Fibroblast of pulmonary artery (primary cell): Measurements from ENCODE around the gene POLA1.
A peak's percentile ranks its signal among the peaks of the same experiment; 100 is the strongest.

Experiments used
- DNase-seq: peaks from one replicate; pipeline ENCODE4 v3.0.0-alpha.2; 2010; ENCODE audit warnings: low read depth
- H3K4me3 ChIP-seq: replicated peaks from 2 replicates; pipeline ENCODE4 v1.5.1; 2011; ENCODE audit warnings: low read depth, mild to moderate bottlenecking, control low read depth, low read length, moderate library complexity
- CTCF ChIP-seq: IDR thresholded peaks from 2 replicates; pipeline ENCODE4 v1.5.1; 2011; ENCODE audit warnings: mild to moderate bottlenecking, control low read depth, low read length, inconsistent platforms; ENCODE audit errors: missing control alignments

The POLA1 gene

GRCh38 chrX:24981030-24981429, 287.3 kb downstream of the POLA1 start:
- DNase-seq = no peak
- H3K4me3 ChIP-seq = no peak overlapping the region
- no peak for TF ChIP-seq CTCF

- H3K4me3 ChIP-seq = no peak overlapping the region
- peak; percentile 11 for DNase-seq
- no peak for TF ChIP-seq CTCF
Measured at GRCh38 chrX:24982306-24982965, 288.7 kb downstream of the POLA1 start.

GRCh38 chrX:24983931-24984330, 290.2 kb downstream of the POLA1 start:
- DNase-seq = no peak
- TF ChIP-seq CTCF = no peak
- no peak overlapping the region for H3K4me3 ChIP-seq

DNA sequence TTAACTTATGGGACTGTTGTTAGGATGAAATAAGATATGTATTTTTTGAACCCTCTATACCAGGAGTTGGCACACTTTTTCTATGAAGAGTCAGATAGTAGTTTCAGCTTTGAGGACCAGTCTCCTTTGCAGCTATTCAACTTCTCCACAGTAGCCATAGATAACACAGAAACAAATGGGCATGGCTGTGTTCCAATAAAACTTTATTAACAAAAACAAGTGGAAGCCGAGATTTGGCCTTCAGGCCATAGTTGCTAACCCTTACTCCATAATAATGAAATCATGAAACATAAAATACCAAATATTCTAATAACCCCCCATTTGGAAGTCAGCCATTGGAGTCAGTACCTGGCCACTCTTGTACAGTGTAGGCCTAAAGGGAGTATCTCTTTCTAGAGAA, 291.4 kb downstream of the POLA1 start:
- no peak overlapping the region for H3K4me3 ChIP-seq
- DNase-seq = no peak
- no peak for TF ChIP-seq CTCF

DNA sequence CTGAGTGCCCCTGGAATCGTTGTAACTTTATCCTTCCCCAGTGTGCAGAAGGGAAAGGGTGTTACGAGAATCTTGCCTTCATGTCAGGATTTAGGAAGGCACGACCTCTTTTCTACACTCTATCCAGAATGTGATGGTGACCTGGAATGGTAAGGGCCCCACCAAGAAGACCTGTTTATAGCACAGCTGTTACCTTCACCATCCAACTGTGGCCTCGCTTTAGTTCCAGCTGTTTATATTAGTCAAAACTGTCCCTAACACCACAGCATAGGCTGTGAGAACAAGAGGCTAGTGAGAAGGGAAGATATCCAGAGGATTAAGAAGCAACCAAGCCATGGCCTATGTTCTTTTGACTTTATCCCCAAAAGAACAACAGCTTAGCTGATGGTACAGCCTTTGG, 294.0 kb downstream of the POLA1 start:
- no peak for DNase-seq
- TF ChIP-seq CTCF = no peak
- no peak overlapping the region for H3K4me3 ChIP-seq

DNA sequence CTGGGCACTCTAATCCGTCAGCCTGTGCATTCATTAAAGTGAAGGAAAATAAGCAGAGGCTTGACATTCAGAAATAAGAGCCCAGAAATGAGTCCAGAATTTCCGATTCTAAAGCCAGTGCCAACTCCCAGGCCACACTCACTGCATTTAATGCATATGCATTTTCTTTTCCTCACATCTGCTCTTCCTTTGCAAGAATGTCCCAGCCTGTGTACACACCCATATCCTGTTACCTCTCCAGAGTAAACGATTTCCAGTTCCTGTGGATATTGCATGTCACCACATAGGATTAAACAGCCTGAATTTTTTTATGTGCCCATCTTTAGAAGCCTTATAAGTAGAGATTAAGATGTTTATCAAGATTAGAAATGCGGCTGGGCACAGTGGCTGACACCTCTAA, 294.6 kb downstream of the POLA1 start:
- H3K4me3 ChIP-seq = no peak overlapping the region
- no peak for TF ChIP-seq CTCF
- no peak for DNase-seq

DNA sequence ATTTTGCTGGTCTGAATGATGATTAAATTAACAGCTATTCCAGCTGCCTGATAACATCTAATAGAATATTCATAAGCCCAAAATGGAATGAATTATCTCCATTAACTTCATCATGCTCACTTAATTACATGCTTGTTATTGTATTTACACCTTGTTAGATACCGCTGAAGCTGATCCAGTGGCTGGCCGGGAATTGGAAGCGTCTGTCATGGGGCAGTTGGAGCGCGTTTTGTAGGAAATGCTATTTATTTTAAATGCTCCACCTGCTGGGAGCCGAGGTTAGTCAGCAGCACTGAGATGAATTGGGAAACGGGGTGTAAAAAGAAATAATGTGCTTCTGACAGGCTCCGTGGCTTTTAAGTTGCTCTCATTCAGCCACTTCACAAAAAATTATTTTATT, 296.8 kb downstream of the POLA1 start:
- no peak for TF ChIP-seq CTCF
- DNase-seq = no peak
- no peak overlapping the region for H3K4me3 ChIP-seq
